ENCODE measurements around the gene CAPNS2.

The CAPNS2 gene

DNA sequence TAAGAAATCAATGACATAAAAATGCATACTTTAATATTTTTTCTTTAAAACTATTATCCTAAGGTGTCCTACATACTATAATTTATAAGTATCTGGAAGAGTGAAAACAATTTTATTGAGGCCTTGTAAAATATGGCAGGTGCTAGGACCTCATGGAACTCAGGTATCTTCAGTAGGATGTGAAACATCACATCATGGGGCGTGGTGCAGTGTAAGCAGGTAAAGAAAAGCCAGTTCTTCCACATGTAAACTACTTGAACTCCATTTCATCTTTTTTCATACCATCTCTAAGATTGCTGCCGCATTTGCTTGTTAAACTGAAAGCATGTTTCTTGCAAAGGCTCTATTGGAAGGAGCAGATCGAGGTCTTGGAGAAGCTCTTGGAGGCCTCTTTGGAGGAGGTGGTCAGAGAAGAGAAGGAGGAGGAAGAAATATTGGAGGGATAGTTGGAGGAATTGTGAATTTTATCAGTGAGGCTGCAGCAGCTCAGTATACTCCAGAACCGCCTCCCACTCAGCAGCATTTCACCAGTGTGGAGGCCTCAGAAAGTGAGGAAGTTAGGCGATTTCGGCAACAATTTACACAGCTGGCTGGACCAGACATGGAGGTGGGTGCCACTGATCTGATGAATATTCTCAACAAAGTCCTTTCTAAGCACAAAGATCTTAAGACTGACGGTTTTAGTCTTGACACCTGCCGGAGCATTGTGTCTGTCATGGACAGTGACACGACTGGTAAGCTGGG lies at the start of gene CAPNS2:
CAPNS2 (plus strand) TSS at position 253 of the 744 bp plus-strand sequence; CDS start at position 326, 73 bp downstream.
- DNase-seq: no peak

DNA sequence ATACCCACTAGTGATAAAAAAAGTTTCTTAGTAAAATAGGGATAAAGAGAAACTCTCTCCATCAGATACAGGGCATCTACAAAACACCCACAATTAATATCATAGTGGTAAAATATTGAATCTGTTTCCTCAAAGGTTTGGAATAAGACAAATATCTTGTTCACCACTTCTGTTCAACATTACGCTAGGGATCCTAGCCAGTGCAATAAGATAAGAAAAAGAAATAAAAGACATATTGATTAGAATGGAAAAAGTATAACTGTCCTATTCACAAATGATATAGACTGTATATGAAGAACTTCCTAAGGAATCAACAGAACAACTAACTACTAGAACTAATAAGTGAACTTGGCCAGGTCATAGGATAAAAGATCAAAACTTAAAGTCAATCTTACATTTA lies 44.7 kb upstream of the CAPNS2 start:
- DNase-seq: no peak

- peak; percentile 43 for DNase-seq
Measured at GRCh38 chr16:55526441-55526840, 40.0 kb upstream of the CAPNS2 start.

GRCh38 chr16:55527885-55528284 lies 38.6 kb upstream of the CAPNS2 start:
- DNase-seq: no peak

- no peak for DNase-seq
Measured at GRCh38 chr16:55529018-55529417, 37.5 kb upstream of the CAPNS2 start.

- no peak for DNase-seq
Measured at GRCh38 chr16:55530316-55530856, 36.1 kb upstream of the CAPNS2 start.

DNA sequence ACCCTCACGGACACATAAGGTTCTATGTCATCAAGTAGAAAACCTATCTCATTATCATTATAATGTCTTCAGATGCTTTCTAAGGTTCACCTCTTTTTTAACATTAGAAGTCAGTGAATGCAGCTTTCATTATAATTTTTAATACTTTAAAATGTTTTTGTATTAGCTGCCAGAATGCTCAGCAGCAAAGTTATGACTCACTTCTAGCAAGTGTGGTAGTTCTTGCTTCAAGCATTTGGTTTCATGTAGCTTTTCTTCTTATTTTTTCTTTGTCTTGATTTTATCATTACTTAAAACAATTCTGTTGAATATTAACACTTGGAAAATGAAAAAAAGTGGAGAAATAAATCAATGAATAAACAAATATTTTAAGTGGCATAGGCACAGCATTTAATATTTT lies 34.3 kb upstream of the CAPNS2 start:
- no peak for DNase-seq

- DNase-seq: no peak
Measured at GRCh38 chr16:55534756-55535155, 31.7 kb upstream of the CAPNS2 start.

DNA sequence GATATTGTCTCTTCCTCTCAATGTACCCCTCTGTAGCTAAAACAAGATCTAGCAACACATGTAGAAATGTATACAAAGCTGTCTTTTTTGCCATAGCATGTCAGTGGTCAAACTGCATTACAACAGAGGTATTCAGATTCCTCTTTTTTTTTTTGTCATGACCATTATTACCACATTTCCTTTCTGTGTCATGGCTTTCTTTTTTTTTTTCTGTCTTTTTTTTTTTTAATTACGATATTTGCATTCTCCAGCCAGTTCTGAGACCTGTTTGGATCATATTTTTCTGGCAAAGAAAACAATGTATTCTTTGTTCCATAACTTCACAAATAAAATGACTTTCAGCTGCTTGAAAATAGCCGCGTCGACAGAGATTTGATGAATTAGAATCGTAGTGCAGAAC lies 27.4 kb upstream of the CAPNS2 start:
- peak; percentile 65 for DNase-seq

DNA sequence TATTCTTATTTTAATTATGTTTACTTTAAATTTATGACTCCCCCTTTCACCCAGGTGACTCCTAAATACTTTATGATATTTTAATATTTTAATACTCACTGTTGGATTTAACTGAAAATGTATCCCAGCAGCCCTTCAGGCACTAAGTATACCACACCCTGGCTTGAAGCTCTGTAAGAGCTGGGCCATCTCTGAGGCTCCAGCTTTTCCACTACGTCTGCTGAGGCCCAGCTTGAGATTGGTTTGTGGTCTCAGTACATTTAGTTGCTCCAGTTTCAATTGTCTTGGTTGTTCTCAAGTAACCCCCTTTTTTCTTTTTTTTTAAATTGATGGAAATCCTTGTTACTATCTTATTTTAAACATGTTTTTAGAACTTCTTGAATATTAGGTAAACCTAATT lies 27.0 kb upstream of the CAPNS2 start:
- no peak for DNase-seq

- no peak for DNase-seq
Measured at GRCh38 chr16:55540221-55540620, 26.3 kb upstream of the CAPNS2 start.

- peak; percentile 81 for DNase-seq
Measured at GRCh38 chr16:55542459-55543082, 23.9 kb upstream of the CAPNS2 start.

- peak; percentile 52 for DNase-seq
Measured at GRCh38 chr16:55543472-55543871, 23.0 kb upstream of the CAPNS2 start.

- DNase-seq: peak; percentile 90
Measured at GRCh38 chr16:55552621-55553020, 13.9 kb upstream of the CAPNS2 start.

DNA sequence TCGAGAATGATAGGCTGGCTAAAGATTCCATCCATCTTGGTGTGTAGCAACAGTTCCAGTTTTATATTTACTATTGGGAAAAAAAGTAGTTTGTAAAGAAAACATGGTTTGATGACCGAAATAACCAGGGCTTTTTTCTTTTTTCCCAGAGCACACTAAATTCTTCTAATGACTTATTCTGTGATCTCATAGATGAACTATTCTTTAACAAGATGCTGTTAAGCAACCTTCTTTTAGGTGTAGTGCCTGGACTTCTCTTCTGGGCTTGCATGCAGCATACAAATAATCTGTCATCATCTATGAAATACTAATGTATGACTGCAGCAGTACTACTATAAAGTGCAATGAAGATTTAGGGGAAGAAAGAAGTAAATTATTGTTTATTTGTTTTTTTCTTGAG lies 11.0 kb upstream of the CAPNS2 start:
- DNase-seq: peak; percentile 54

GRCh38 chr16:55557186-55557585 lies 9.3 kb upstream of the CAPNS2 start:
- no peak for DNase-seq

DNA sequence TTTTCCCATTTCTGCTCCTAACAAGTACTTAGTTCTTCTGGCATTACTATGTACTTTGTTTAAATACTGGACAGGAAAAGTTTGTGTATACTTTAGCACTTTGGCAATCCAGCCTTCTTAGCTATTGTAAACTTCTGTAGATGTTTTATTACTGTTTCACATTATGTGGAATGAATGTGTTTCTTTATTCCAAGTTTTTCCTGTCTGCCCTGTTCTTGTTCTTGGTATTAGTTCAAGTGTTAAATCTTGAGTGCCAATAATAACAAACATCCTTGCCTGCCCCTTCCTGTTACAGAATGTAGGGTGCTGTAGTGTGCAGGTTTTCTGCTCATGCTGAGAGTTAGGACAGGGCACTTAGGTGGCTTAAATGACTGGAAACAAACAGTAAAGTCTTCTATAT lies 7.3 kb upstream of the CAPNS2 start:
- peak; percentile 16 for DNase-seq

- no peak for DNase-seq
Measured at GRCh38 chr16:55559933-55560516, 6.5 kb upstream of the CAPNS2 start.

DNA sequence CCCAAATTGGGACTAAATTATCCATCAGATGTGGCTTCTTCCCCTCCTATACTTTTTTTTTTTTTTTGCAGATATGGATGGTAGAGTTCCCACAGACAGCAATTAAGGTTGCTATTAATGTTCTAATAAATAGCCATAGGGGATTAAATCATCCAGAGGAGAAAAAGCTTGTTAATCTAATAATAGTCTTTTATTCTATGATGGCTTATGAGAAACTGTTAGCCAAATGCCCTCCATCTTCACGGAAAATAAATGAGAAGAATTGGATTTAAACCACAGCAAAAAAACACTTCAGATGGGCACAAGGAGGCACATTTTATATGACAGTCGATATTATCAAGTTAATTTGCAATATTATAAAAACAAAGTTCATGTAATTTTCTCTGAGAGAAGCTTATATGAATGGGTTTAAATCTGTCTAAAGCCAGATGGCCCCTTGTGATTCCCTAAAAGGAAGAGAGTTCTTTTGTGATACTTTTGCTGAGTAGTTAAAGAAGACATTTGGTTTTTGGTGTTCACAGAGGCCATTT lies 5.1 kb upstream of the CAPNS2 start:
- DNase-seq: no peak

DNA sequence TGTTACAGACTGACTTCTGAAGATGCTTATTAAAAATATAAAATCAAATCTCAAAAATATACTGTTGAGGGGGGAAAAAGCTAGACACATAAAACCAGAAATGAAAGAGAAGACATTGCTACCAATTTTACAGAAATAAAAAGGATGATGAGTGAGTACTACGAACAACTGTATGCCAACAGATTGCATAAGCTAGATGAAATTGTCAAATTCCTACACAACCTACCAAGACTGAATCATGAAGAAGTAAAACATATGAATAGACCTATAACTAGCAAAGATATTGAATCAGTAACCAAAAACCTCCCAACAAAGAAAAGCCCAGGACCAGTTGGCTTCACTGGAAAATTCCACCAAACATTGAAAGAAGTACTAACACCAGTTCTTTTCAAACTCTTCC lies 3.5 kb upstream of the CAPNS2 start:
- peak; percentile 40 for DNase-seq

DNA sequence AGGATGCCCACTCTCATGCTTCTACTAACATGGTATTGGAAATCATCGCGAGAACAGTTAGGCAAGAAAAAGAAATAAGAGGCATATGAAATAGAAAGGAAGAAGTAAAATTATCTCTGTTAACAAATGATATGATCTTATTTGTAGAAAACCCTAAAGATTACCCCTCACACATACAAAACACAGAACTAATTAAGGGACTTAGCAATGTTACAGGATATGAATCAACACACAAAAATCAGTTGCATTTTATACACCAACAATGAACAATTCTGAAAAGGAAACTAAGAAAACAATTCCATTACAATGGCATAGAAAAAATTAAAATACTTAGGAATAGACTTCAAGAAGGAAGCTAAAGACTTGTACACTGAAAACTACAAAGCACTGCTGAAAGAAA lies 2.7 kb upstream of the CAPNS2 start:
- no peak for DNase-seq

DNA sequence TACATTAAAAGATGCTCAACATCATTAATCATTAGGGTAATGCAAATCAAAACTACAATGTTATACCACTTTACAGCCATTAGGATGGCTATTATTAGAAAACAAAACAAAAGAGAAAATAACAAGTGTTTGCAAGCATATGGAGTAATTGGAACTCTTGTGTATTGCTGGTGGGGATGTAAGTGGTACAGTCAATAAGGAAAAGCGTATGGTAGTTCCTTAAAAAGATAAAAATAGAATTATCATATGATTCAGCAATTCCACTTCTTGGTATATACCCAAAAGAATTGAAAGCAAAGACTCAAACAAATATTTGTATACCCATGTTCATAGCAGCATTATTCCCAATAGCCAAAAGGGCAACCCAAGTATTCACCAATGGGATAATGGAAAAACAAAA lies 1.4 kb upstream of the CAPNS2 start:
- no peak for DNase-seq

GRCh38 chr16:55567382-55567781 lies 898 bp downstream of the CAPNS2 start:
- peak; percentile 54 for DNase-seq

GRCh38 chr16:55568207-55568606 lies 1.7 kb downstream of the CAPNS2 start:
- DNase-seq: no peak

Measured in fibroblast of upper back skin (primary cell).